ENCODE measurements around the gene DHRS12. TPM values are rescaled to one million over a fixed set of nuclear protein-coding genes. Genes with fewer than 3 reads are reported as not detected.

Gene DHRS12
- total RNA-seq, 1 experiment from 2014 or later: 8.8 TPM

DNA sequence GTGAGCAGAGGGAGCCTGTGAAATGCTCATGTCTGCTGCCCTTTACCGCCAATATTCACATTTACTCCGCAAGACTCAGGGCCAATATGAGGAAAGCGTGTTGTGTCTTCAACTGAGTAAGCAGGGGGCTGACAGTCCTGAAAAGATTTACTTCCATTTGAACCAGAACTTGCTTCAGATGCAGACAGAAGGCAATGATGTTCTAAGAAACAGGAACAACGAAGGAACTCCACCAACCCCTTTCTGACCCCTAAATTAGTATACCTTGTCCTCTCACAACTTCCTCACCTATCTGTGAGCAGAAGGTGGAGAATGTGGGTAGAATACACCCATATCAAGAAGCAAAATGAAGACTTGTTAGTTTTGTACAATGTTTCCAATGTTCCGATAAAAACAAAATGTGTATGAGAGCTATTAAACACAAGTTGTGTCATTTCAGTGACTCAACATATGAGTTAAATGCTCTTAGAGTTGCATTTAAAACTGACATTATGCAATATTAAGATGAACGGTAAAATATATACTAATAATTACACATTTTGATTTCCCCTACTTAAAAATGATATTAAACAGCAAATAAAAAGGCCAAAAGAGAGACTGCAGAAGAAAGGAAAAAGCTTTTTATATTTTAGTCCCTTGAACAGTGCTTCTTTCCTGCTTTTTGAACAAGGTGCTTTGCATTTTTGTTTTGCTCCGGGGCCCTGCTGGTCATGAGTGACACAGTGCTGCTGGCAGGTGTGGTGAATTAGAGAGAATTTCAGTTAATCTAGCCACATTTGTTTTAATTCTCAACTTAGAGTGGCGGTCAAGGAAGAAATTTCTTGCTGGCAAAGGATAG is 25.0 kb upstream of the DHRS12 start:
- Histone ChIP-seq H3K9me3 (ENCODE audit: control insufficient read depth, low read depth, low read length) (no peaks in the 10 kb centered on the region), H4K20me1 (ENCODE audit: control insufficient read depth, insufficient read depth, insufficient read length) (no peaks in the 10 kb centered on the region), H3K4ac (ENCODE audit: low read depth, low read length) (no peak overlapping the region), H2BK20ac (ENCODE audit: low read depth, low read length, poor library complexity, severe bottlenecking) (no peak overlapping the region), H3K4me2 (ENCODE audit: insufficient read depth, insufficient read length, low read length) (no peak overlapping the region), H3K18ac (ENCODE audit: insufficient read length, low read depth, low read length) (no peak overlapping the region), H2AK5ac (ENCODE audit: insufficient read length, low read length) (no peak overlapping the region), H3K79me1 (ENCODE audit: insufficient read depth, low read depth, low read length, poor library complexity, severe bottlenecking) (no peaks in the 10 kb centered on the region), H4K5ac (ENCODE audit: insufficient read length, low read depth, low read length) (no peak overlapping the region), H3K9ac (ENCODE audit: extremely low read depth, insufficient read length, low read length) (no peak overlapping the region), H2AFZ (ENCODE audit: low read length) (no peak overlapping the region), H3K27ac (ENCODE audit: insufficient read length, low read depth, low read length) (no peak overlapping the region), H3K4me1 (ENCODE audit: insufficient read depth, low read length) (no peaks in the 10 kb centered on the region), H3K79me2 (ENCODE audit: insufficient read depth, low read length) (no peaks in the 10 kb centered on the region), H3T11ph (ENCODE audit: low read length) (no peak overlapping the region), H3K23ac (ENCODE audit: insufficient read length, low read depth, low read length) (no peak overlapping the region), H2BK5ac (ENCODE audit: insufficient read length, low read length) (no peak overlapping the region), H3K23me2 (ENCODE audit: insufficient read length, low read depth, low read length, poor library complexity, severe bottlenecking) (no peaks in the 10 kb centered on the region), H2BK15ac (ENCODE audit: low read depth, low read length) (no peak overlapping the region), H3K27me3 (ENCODE audit: insufficient read depth, low read length) (no peaks in the 10 kb centered on the region), H2BK12ac (ENCODE audit: insufficient read length, low read depth, low read length) (no peak overlapping the region), H4K8ac (replicated peaks; ENCODE audit: insufficient read length, low read depth, low read length) (no peak overlapping the region), H2BK120ac (ENCODE audit: low read depth, low read length, poor library complexity, severe bottlenecking) (no peak overlapping the region), H3K14ac (ENCODE audit: insufficient read depth, low read length) (no peak overlapping the region), H3K56ac (ENCODE audit: insufficient read length, low read depth, low read length) (no peak overlapping the region), H4K91ac (ENCODE audit: insufficient read length, low read depth, low read length) (no peak overlapping the region)
- H3K4me3 Mint-ChIP-seq: no peak overlapping the region
- DNase-seq: no peak
- H3K27ac Mint-ChIP-seq: no peak overlapping the region
- no peaks in the 10 kb centered on the region for H3K9me3 Mint-ChIP-seq
- peaks cover 20 to 21% of the 10 kb centered on the region in 2 experiments for H3K4me1 Mint-ChIP-seq
- no peaks in the 10 kb centered on the region; the same call in 1 of the 2 replicates for H3K27me3 Mint-ChIP-seq (ENCODE audit: low read depth)
- no peaks in the 10 kb centered on the region for H3K36me3 Mint-ChIP-seq (ENCODE audit: insufficient read depth in 1 of 3, low read depth in 3 of 3)
- no CpG with 5 or more reads among the region's 8 CpGs for WGBS (ENCODE audit: extremely low coverage, insufficient read length, low lambda C conversion rate)
- no peak for TF ChIP-seq CTCF (conservative IDR thresholded peaks at IDR 0.05)
